H9 (cell line): Measurements from ENCODE around the gene ATP8B2. TPM values are rescaled to one million over a fixed set of nuclear protein-coding genes. Genes with fewer than 3 reads are reported as not detected.

ENCODE experiments used
- DNase-seq: peaks from one replicate; pipeline ENCODE4 v3.0.0-alpha.2; 2017
- H2AFZ ChIP-seq: one replicate; pipeline ENCODE4 v1.6.1; 2013; ENCODE audit warnings: mild to moderate bottlenecking, low read length, control low read depth, moderate library complexity
- H2AK5ac ChIP-seq: 2 replicates; pipeline ENCODE4 v1.6.1; 2013; ENCODE audit warnings: low read length, control low read depth, mixed read lengths; ENCODE audit not compliant: insufficient read length
- H2BK120ac ChIP-seq: one replicate; pipeline ENCODE4 v1.6.1; 2013; ENCODE audit warnings: low read depth, mild to moderate bottlenecking, low read length, control low read depth, inconsistent platforms; ENCODE audit not compliant: poor library complexity, severe bottlenecking
- H2BK12ac ChIP-seq: 2 replicates; pipeline ENCODE4 v1.6.1; 2013; ENCODE audit warnings: low read length, control low read depth, mixed read lengths, low read depth; ENCODE audit not compliant: insufficient read length
- H2BK15ac ChIP-seq: 2 replicates; pipeline ENCODE4 v1.6.1; 2013; ENCODE audit warnings: low read depth, low read length, control low read depth
- H2BK20ac ChIP-seq: one replicate; pipeline ENCODE4 v1.6.1; 2013; ENCODE audit warnings: low read depth, mild to moderate bottlenecking, low read length, control low read depth, inconsistent platforms; ENCODE audit not compliant: poor library complexity, severe bottlenecking
- H2BK5ac ChIP-seq: 2 replicates; pipeline ENCODE4 v1.6.1; 2013; ENCODE audit warnings: low read length, control low read depth, mixed read lengths; ENCODE audit not compliant: insufficient read length
- H3K14ac ChIP-seq: 2 replicates; pipeline ENCODE4 v1.6.1; 2013; ENCODE audit warnings: low read length, control low read depth; ENCODE audit not compliant: insufficient read depth
- H3K18ac ChIP-seq: 2 replicates; pipeline ENCODE4 v1.6.1; 2013; ENCODE audit warnings: low read depth, mild to moderate bottlenecking, mixed read lengths, low read length, control low read depth; ENCODE audit not compliant: insufficient read length
- H3K23ac ChIP-seq: 2 replicates; pipeline ENCODE4 v1.6.1; 2013; ENCODE audit warnings: low read length, control low read depth, mixed read lengths, low read depth; ENCODE audit not compliant: insufficient read length
- H3K23me2 ChIP-seq: 2 replicates; pipeline ENCODE4 v1.6.1; 2013; ENCODE audit warnings: low read depth, mild to moderate bottlenecking, mixed read lengths, low read length, control low read depth; ENCODE audit not compliant: insufficient read length, poor library complexity, severe bottlenecking
- H3K27ac ChIP-seq: 2 replicates; pipeline ENCODE4 v1.5.1; 2013; ENCODE audit warnings: low read length, control low read depth, mixed read lengths, low read depth; ENCODE audit not compliant: insufficient read length
- H3K27me3 ChIP-seq: 2 replicates; pipeline ENCODE4 v1.6.1; 2013; ENCODE audit warnings: low read length, control low read depth, inconsistent platforms; ENCODE audit not compliant: insufficient read depth
- H3K4ac ChIP-seq: 2 replicates; pipeline ENCODE4 v1.6.1; 2013; ENCODE audit warnings: low read depth, mild to moderate bottlenecking, control low read depth, inconsistent platforms, low read length, moderate library complexity
- H3K4me1 ChIP-seq: 2 replicates; pipeline ENCODE4 v1.6.1; 2013; ENCODE audit warnings: low read length, control low read depth, inconsistent platforms; ENCODE audit not compliant: insufficient read depth
- H3K4me2 ChIP-seq: 2 replicates; pipeline ENCODE4 v1.6.1; 2013; ENCODE audit warnings: low read length, control low read depth, mixed read lengths; ENCODE audit not compliant: insufficient read length, insufficient read depth
- H3K56ac ChIP-seq: 2 replicates; pipeline ENCODE4 v1.6.1; 2013; ENCODE audit warnings: low read depth, mild to moderate bottlenecking, mixed read lengths, low read length, control low read depth; ENCODE audit not compliant: insufficient read length
- H3K79me1 ChIP-seq: 2 replicates; pipeline ENCODE4 v1.6.1; 2013; ENCODE audit warnings: low read depth, mild to moderate bottlenecking, moderate library complexity, low read length, control low read depth, inconsistent platforms; ENCODE audit not compliant: insufficient read depth, poor library complexity, severe bottlenecking
- H3K79me2 ChIP-seq: 2 replicates; pipeline ENCODE4 v1.6.1; 2013; ENCODE audit warnings: low read length, control low read depth, inconsistent platforms; ENCODE audit not compliant: insufficient read depth
- H3K9ac ChIP-seq: 2 replicates; pipeline ENCODE4 v1.6.1; 2013; ENCODE audit warnings: low read length, control low read depth, mixed read lengths; ENCODE audit not compliant: insufficient read length; ENCODE audit errors: extremely low read depth
- H3K9me3 ChIP-seq: one replicate; pipeline ENCODE4 v1.6.1; 2013; ENCODE audit warnings: low read depth, low read length, inconsistent platforms; ENCODE audit not compliant: control insufficient read depth
- H3T11ph ChIP-seq: one replicate; pipeline ENCODE4 v1.6.1; 2013; ENCODE audit warnings: mild to moderate bottlenecking, low read length, control low read depth, inconsistent platforms
- H4K20me1 ChIP-seq: one replicate; pipeline ENCODE4 v1.6.1; 2013; ENCODE audit not compliant: control insufficient read depth, insufficient read length, insufficient read depth
- H4K5ac ChIP-seq: 2 replicates; pipeline ENCODE4 v1.6.1; 2013; ENCODE audit warnings: low read depth, mild to moderate bottlenecking, mixed read lengths, low read length, control low read depth; ENCODE audit not compliant: insufficient read length
- H4K8ac ChIP-seq: replicated peaks from 2 replicates; pipeline ENCODE4 v1.6.1; 2013; ENCODE audit warnings: low read length, control low read depth, mixed read lengths, low read depth; ENCODE audit not compliant: insufficient read length
- H4K91ac ChIP-seq: 2 replicates; pipeline ENCODE4 v1.6.1; 2013; ENCODE audit warnings: low read depth, mild to moderate bottlenecking, moderate library complexity, mixed read lengths, low read length, control low read depth; ENCODE audit not compliant: insufficient read length
- H3K27ac Mint-ChIP-seq, 3 experiments: 2 replicates in 2 of 3; 3 replicates in 1 of 3; pipeline ENCODE4 v1.8.0; 2020 to 2021; ENCODE audit warnings: mixed read lengths in 3 of 3, mild to moderate bottlenecking in 1 of 3, moderate library complexity in 1 of 3
- H3K27me3 Mint-ChIP-seq: 2 replicates; pipeline ENCODE4 v1.8.0; 2021; ENCODE audit warnings: low read depth, mild to moderate bottlenecking, moderate library complexity, mixed read lengths
- H3K36me3 Mint-ChIP-seq, 3 experiments: 2 replicates in 2 of 3; 3 replicates in 1 of 3; pipeline ENCODE4 v1.8.0; 2020 to 2021; ENCODE audit warnings: low read depth in 3 of 3, mixed read lengths in 3 of 3; ENCODE audit not compliant: insufficient read depth in 1 of 3
- H3K4me1 Mint-ChIP-seq, 2 experiments: 2 replicates each; pipeline ENCODE4 v1.8.0; 2020; ENCODE audit warnings: mixed read lengths in 2 of 2
- H3K4me3 Mint-ChIP-seq, 2 experiments: 2 replicates in 1 of 2; 3 replicates in 1 of 2; pipeline ENCODE4 v1.8.0; 2020 to 2021; ENCODE audit warnings: mild to moderate bottlenecking in 2 of 2, mixed read lengths in 2 of 2, moderate library complexity in 1 of 2
- H3K9me3 Mint-ChIP-seq, 2 experiments: 2 replicates in 1 of 2; 3 replicates in 1 of 2; pipeline ENCODE4 v1.8.0; 2020; ENCODE audit warnings: mild to moderate bottlenecking in 2 of 2, mixed read lengths in 2 of 2, moderate library complexity in 1 of 2
- CTCF ChIP-seq: fragments of 200-600 bp; sonication (generic); conservative IDR thresholded peaks from 3 replicates; pipeline ENCODE4 v1.8.0; 2021; ENCODE audit warnings: antibody characterized with exemption, mild to moderate bottlenecking
- WGBS: extraction: QIAGEN DNeasy Blood & Tissue Kit; methylation state at CpG from one replicate; pipeline ENCODE4 v1.1.7; 2013; ENCODE audit warnings: missing lambda C conversion rate, low lambda C conversion rate, mixed read lengths; ENCODE audit not compliant: insufficient read length; ENCODE audit errors: extremely low coverage; 5-methylcytosine and 5-hydroxymethylcytosine counted together
- total RNA-seq: library from RNA; stranded (reverse); gene quantifications from 2 replicates; pipeline ENCODE4 v1.2.1, GENCODE V29; 2021

The ATP8B2 gene
- total RNA-seq, 1 experiment from 2014 or later: 37.6 TPM

- Mint-ChIP-seq H3K9me3 (peaks cover 0 to 4% of the 10 kb centered on the region in 2 experiments; a peak in 2 of 5 replicates), H3K27ac (no peak overlapping the region; a peak in 1 of 7 replicates), H3K4me1 (peaks cover 3% of the 10 kb centered on the region in 2 experiments; a peak in 1 of 4 replicates), H3K27me3 (no peaks in the 10 kb centered on the region), H3K36me3 (peaks cover 0 to 1% (median 0%) of the 10 kb centered on the region in 3 experiments; a peak in 1 of 7 replicates), H3K4me3 (no peak overlapping the region)
- WGBS: no CpG with 5 or more reads among the region's 8 CpGs
- no peak overlapping the region for H3T11ph ChIP-seq
- H3K4ac ChIP-seq: no peak overlapping the region
- H3K79me2 ChIP-seq: no peaks in the 10 kb centered on the region
- no peaks in the 10 kb centered on the region for H3K9me3 ChIP-seq
- no peak overlapping the region for H2AK5ac ChIP-seq
- H2BK20ac ChIP-seq: no peak overlapping the region
- H2BK5ac ChIP-seq: no peak overlapping the region
- no peak overlapping the region for H3K18ac ChIP-seq
- H3K23me2 ChIP-seq: no peaks in the 10 kb centered on the region
- no peak overlapping the region for H2AFZ ChIP-seq
- no peaks in the 10 kb centered on the region for H3K79me1 ChIP-seq
- no peak overlapping the region for H3K9ac ChIP-seq
- H3K4me2 ChIP-seq: no peak overlapping the region
- no peak overlapping the region for H4K8ac ChIP-seq
- no peak overlapping the region for H3K56ac ChIP-seq
- H3K23ac ChIP-seq: no peak overlapping the region
- no peaks in the 10 kb centered on the region for H4K20me1 ChIP-seq
- H3K14ac ChIP-seq: no peak overlapping the region
- no peak for TF ChIP-seq CTCF
- H2BK120ac ChIP-seq: no peak overlapping the region
- no peak overlapping the region for H4K91ac ChIP-seq
- H2BK15ac ChIP-seq: no peak overlapping the region
- H3K27ac ChIP-seq: no peak overlapping the region
- no peak overlapping the region for H4K5ac ChIP-seq
- no peak for DNase-seq
- H2BK12ac ChIP-seq: no peak overlapping the region
- no peaks in the 10 kb centered on the region for H3K27me3 ChIP-seq
- H3K4me1 ChIP-seq: no peaks in the 10 kb centered on the region
Observed at GRCh38 chr1:154384650-154385489, 59.5 kb downstream of the ATP8B2 start.
